IPS-18a (cell line): ENCODE results near the gene CRIP3.

ENCODE experiments used
- H3K27ac ChIP-seq: one replicate; pipeline ENCODE4 v1.5.1; 2013; ENCODE audit warnings: low read length
- H3K27me3 ChIP-seq: one replicate; pipeline ENCODE4 v1.6.1; 2013; ENCODE audit warnings: mild to moderate bottlenecking, low read length; ENCODE audit not compliant: control insufficient read depth, insufficient read depth
- H3K36me3 ChIP-seq: one replicate; pipeline ENCODE4 v1.6.1; 2013; ENCODE audit warnings: low read depth, low read length; ENCODE audit not compliant: control insufficient read depth
- H3K4me1 ChIP-seq: one replicate; pipeline ENCODE4 v1.6.1; 2013; ENCODE audit warnings: low read depth, low read length; ENCODE audit not compliant: control insufficient read depth
- H3K4me3 ChIP-seq: one replicate; pipeline ENCODE4 v1.5.1; 2013; ENCODE audit warnings: low read length
- H3K9ac ChIP-seq: one replicate; pipeline ENCODE4 v1.6.1; 2013; ENCODE audit warnings: mild to moderate bottlenecking, low read length, moderate library complexity
- H3K9me3 ChIP-seq: one replicate; pipeline ENCODE4 v1.6.1; 2013; ENCODE audit warnings: low read depth, low read length; ENCODE audit not compliant: control insufficient read depth

CRIP3 gene

DNA sequence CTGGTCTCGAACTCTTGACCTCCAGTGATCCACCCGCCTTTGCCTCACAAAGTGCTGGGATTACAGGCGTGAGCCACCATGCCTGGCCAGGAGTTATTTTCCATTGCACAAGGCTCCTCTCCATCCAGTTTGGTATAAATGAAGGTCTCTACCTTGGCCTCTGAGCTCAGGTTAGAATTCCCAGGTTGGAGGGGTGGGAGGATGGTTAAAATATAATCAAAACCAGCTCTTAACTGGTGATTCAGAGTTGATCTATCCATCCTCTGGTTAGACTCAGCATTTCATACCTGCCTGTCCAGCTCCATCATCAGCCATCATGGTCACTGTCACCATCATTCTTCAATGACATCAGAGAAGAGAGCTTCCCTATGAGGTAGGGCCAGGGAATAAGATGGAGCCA is 13.2 kb downstream of the CRIP3 start:
- H3K4me1 ChIP-seq = no peaks in the 10 kb centered on the region
- H3K9me3 ChIP-seq = no peaks in the 10 kb centered on the region
- H3K27ac ChIP-seq = no peak overlapping the region
- H3K36me3 ChIP-seq = no peaks in the 10 kb centered on the region
- H3K4me3 ChIP-seq = no peak overlapping the region
- no peaks in the 10 kb centered on the region for H3K27me3 ChIP-seq
- H3K9ac ChIP-seq = no peak overlapping the region

DNA sequence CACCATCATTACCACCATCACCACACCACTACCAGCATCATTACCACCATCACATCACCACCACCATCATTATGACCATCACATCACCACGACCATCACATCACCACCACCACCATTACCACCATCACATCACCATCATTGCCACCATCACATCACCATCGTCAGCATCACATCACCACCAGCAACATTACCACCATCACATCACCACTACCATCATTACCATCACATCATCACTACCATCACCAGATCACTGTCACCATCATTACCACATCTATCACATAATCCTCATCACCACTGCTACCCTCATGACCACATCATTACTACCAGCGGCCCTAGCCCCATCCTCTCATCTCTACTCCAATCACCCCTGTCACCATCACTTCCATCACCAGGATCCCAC is 14.1 kb downstream of the CRIP3 start:
- Histone ChIP-seq H3K9ac (no peak overlapping the region), H3K4me3 (no peak overlapping the region), H3K4me1 (no peaks in the 10 kb centered on the region)

DNA sequence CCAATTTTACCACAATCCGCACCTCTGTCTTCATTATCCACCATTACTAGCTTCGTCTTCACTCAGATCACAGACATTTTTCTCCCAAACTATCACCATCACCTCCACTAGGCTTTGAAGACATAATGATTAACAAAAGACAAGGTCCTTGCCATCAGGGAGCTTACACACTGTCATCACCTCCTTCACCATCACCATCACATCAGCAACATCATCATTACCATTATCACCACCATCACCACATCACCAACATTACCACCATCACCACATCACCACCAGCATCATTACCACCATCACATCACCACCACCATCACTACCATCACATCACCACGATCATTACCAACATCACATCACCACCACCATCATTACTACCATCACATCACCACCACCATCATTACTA is 14.9 kb downstream of the CRIP3 start:
- Histone ChIP-seq H3K36me3 (no peaks in the 10 kb centered on the region), H3K27me3 (no peaks in the 10 kb centered on the region), H3K4me3 (no peak overlapping the region), H3K27ac (no peak overlapping the region), H3K9me3 (no peaks in the 10 kb centered on the region), H3K4me1 (no peaks in the 10 kb centered on the region), H3K9ac (no peak overlapping the region)

More for the DNA sequence above, 14.1 kb downstream of the CRIP3 start:
- H3K36me3 ChIP-seq = no peaks in the 10 kb centered on the region
- H3K9me3 ChIP-seq = no peaks in the 10 kb centered on the region
- H3K27ac ChIP-seq = no peak overlapping the region
- no peaks in the 10 kb centered on the region for H3K27me3 ChIP-seq

DNA sequence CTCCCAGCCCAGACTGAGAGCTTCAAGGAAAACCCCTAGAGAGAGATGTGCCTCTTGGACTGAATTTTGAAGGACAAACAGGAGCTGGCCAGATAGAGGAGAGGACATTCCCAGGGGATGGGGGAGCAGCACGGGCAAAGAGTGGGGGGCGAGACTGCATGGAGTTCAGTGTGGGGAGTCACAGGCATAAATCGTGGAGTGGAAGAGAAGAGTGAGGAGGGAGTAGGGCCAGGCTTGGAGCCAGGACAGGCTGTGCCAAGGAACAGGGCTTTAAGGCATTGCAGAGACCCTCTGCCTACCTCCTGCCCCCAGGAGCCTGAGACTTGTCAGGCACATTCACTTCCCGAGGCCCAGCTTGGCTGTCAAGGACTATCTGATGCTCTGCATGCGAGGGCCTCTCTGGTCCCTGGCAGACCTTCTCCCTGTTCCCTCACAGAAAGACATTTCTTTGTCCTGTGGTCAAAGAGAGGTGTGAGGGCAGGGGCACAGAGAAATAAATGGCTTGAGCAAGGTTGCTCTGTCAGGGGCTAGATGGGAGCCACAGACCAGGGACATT is 15.8 kb downstream of the CRIP3 start:
- H3K4me3 ChIP-seq = no peak overlapping the region

DNA sequence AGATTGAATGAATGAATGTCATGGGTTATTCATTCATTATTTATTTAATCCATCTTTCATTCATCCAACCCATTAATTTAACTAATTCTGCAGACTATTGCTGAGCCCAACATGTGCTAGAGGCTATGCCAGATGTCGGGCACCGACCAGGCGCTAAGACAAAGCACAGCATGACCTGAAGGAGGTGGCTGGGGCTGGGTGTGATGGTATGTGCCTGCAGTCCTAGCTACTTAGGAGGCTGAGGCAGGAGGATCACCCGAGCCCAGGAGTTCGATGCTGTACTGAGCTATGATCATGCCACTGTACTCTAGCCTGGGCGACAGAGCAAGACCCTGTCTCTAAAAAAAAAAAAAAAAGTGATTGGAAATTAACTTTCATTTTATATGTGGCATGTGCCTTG is 16.3 kb downstream of the CRIP3 start:
- Histone ChIP-seq H3K4me3 (no peak overlapping the region), H3K9ac (no peak overlapping the region), H3K27me3 (no peaks in the 10 kb centered on the region), H3K4me1 (no peaks in the 10 kb centered on the region), H3K27ac (no peak overlapping the region), H3K36me3 (no peaks in the 10 kb centered on the region), H3K9me3 (no peaks in the 10 kb centered on the region)

More for the DNA sequence above, 15.8 kb downstream of the CRIP3 start:
- Histone ChIP-seq H3K9ac (no peak overlapping the region), H3K27me3 (no peaks in the 10 kb centered on the region), H3K4me1 (no peaks in the 10 kb centered on the region), H3K36me3 (no peaks in the 10 kb centered on the region), H3K9me3 (no peaks in the 10 kb centered on the region), H3K27ac (no peak overlapping the region)

DNA sequence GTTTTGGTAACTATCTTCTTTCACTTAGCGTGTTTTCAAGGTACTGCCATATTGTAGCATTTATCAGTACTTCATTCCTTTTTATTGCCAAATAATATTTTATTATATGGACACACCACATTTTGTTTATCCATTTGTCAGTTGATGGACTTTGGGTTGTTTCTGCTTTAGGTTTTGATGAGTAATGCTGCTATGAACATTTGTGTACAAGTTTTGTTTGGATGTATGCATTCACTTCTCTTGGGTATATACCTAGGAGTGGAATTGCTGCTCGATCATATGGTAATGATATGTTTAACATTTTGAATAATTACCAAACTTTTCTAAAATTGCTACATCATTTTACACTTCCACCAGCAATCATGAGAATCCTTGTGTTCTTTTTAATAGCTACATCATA is 16.9 kb downstream of the CRIP3 start:
- no peak overlapping the region for H3K9ac ChIP-seq
- H3K27ac ChIP-seq = no peak overlapping the region
- no peaks in the 10 kb centered on the region for H3K36me3 ChIP-seq
- no peaks in the 10 kb centered on the region for H3K9me3 ChIP-seq
- no peak overlapping the region for H3K4me3 ChIP-seq
- H3K27me3 ChIP-seq = no peaks in the 10 kb centered on the region
- H3K4me1 ChIP-seq = no peaks in the 10 kb centered on the region

DNA sequence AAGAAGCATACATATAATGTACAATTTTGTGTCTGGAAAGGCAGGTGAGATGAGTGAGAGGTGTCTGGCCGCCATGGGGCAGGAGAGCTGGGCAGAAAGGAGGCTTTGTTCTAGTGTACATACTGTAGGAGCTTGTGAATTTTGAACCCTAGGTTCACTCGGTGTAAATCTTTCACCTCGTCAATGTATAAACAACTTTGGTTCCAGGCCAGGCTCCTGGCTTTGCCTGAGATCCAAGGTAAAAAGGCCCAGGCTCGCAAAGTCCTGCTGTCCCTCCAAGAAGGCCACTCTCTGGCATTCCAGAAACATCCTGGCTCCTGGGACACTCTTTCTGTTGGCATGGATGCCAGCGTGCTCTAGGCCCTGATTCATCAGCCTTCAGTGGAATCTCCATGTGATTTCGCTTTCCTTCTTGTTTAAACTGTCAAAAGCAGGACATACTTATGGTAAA is 17.7 kb downstream of the CRIP3 start:
- Histone ChIP-seq H3K4me1 (no peaks in the 10 kb centered on the region), H3K9ac (no peak overlapping the region), H3K9me3 (no peaks in the 10 kb centered on the region), H3K36me3 (no peaks in the 10 kb centered on the region), H3K27me3 (no peaks in the 10 kb centered on the region), H3K27ac (no peak overlapping the region), H3K4me3 (no peak overlapping the region)

DNA sequence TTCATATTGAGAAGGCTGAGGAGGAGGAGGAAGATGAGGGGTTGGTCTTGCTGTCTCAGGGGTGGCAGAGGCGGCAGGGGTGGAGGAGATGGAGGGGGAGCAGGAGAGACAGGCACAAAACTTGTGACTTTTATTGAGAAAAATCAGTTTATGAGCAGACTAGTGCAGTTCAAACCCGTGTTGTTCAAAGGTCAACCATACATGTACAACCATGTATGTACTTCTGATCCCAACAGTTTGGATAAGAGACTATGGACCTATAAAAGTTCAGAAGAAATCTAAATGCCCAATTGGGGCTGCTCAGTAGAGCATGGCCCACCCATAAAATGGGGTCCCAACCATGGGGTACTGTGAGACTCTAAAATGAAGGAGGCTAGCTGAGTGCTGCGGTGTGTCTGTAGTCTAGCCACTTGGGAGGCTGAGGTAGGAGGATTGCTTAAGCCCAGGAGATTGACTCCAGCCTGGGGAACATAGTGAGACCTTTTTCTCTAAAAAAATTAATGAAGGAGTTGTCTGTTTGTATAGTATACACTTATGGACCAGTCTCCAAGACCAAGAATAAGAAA is 18.2 kb downstream of the CRIP3 start:
- Histone ChIP-seq H3K4me1 (no peaks in the 10 kb centered on the region), H3K9ac (no peak overlapping the region), H3K27ac (no peak overlapping the region), H3K36me3 (no peaks in the 10 kb centered on the region), H3K4me3 (no peak overlapping the region), H3K27me3 (no peaks in the 10 kb centered on the region), H3K9me3 (no peaks in the 10 kb centered on the region)

DNA sequence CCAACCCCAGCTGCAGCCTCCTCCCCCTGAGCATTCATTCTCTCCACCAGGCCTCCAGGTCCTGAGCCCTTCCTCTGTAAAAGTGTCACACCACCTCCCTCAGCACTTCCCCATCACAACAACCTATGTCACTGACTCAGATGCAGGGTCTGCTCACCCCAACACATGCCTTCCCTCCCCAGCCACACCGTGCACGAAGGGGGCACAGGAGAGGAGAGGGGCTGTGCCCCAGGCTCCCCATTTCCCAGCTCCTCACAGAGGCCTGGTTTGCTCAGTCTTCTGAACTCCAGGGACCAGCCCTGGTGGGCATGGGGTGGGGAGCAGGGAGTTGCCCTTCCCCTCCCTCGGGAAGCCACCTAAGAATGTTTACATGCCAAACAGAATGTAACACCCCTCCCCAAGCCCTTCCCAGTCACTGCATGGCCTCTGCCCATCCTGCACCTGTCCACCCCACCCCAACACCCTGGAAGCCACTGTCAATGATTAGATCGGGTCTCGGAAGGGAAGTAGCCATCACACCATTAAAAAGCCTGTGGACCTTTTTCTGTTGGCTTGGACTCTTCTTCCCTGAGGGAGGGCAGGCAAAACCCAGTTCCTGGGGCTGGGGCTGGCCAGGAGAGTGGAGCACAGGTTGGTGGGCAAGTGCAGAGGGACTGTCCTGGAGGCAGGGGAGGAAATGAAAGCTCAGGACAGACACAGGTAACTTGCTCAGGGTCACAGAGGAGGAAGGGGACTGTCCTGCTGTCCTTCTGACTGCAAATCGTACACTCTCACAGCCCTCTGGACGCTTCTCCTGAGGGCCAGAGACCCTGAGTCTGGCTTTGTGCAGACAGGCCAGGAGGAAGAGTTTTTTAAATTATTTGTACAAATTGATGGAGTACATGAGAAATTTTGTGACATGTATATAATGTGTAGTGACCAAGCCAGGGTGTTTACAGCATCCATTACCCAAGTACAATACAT is 20.6 kb downstream of the CRIP3 start:
- H3K36me3 ChIP-seq = no peaks in the 10 kb centered on the region
- no peak overlapping the region for H3K27ac ChIP-seq
- no peaks in the 10 kb centered on the region for H3K9me3 ChIP-seq
- H3K4me1 ChIP-seq = no peaks in the 10 kb centered on the region
- H3K9ac ChIP-seq = no peak overlapping the region
- no peak overlapping the region for H3K4me3 ChIP-seq
- no peaks in the 10 kb centered on the region for H3K27me3 ChIP-seq

DNA sequence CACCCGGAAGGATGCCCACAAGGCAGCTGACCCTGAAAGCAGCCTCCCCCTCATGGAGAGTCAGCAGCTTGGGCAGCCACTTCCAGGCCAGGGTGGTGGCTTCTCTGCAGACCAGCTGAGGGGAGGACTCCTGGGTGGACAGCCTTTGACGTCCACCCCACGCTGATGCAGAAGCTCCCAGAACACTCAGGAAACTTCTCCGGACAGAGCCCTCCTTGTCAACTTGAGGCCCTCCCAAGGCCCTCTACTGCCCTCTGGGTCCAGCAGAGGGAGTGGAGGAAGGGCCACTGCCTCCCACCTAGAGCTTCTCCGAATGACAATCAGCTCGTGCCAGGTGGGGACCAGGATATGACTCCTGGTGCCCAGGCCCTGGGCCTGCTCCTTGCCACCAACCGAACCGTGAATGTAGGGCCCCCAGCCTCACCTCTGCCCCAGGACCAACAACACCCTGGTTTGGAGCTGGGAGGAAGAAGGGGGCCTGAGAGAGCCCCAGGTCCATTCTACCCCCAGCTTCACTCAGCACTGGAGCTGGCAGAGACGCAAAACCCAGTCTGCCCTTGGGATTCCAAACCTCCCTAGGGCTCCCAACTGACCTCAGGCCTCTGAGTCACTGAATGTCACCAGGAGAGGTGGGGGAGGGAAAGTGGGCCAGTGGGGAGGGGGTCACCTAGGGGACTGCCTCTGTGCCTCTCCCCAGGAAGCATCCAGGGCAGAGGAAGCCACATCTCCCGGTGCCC is 21.5 kb downstream of the CRIP3 start:
- no peaks in the 10 kb centered on the region for H3K9me3 ChIP-seq
- no peak overlapping the region for H3K4me3 ChIP-seq
- H3K27ac ChIP-seq = no peak overlapping the region
- H3K4me1 ChIP-seq = no peaks in the 10 kb centered on the region
- H3K27me3 ChIP-seq = no peaks in the 10 kb centered on the region
- no peak overlapping the region for H3K9ac ChIP-seq
- H3K36me3 ChIP-seq = no peaks in the 10 kb centered on the region

DNA sequence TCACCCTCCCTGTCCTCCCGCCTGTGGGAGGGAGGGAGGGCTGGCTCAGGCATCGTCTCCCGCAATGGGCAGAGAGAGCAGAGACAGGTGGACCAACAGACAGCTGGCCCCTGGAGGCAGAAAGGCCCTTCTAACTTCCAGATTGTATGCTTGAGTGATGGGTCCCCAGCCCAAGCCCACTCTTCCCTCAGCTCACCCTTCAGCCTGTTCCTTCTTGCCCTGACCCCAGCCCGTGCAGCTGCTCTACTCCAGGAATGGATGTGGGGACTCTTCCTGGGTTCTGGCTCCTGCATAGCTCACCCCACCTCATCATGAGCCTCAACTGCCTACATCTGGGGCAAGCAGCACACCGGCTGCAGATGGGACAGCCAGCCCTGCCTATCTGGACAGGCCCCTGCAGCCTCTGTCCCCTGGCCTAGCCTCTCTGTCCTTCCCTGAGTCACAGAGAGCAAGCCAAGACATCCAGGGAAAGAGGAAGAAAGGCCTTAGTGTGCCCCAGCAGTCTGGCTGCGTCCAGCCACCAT is 22.1 kb downstream of the CRIP3 start:
- H3K4me3 ChIP-seq = no peak overlapping the region
- H3K9ac ChIP-seq = no peak overlapping the region
- no peak overlapping the region for H3K27ac ChIP-seq
- no peaks in the 10 kb centered on the region for H3K4me1 ChIP-seq
- H3K27me3 ChIP-seq = no peaks in the 10 kb centered on the region
- H3K9me3 ChIP-seq = no peaks in the 10 kb centered on the region
- no peaks in the 10 kb centered on the region for H3K36me3 ChIP-seq
